ENCODE measurements around the gene APOL3.
"Not testable (repeated sequence)": the region's sequence is repeated elsewhere in the genome, so short reads cannot be mapped to it uniquely, and the experiment has no call there.

The APOL3 gene

GRCh38 chr22:36193171-36193570, 32.6 kb upstream of the APOL3 start:
- no peak overlapping the region for H3K4me3 ChIP-seq (replicated peaks; ENCODE audit: low read depth, low read length)
- TF ChIP-seq CTCF (IDR thresholded peaks at IDR 0.05; ENCODE audit: low read depth, low read length, missing control alignments) = no peak
- no peak for DNase-seq (ENCODE audit: extremely low read depth, low read depth)

GRCh38 chr22:36192542-36192941, 32.0 kb upstream of the APOL3 start:
- no peak overlapping the region for H3K4me3 ChIP-seq (replicated peaks; ENCODE audit: low read depth, low read length)
- DNase-seq (ENCODE audit: extremely low read depth, low read depth) = no peak

GRCh38 chr22:36191106-36191836, 30.7 kb upstream of the APOL3 start:
- no peak for DNase-seq (ENCODE audit: extremely low read depth, low read depth)
- H3K4me3 ChIP-seq (replicated peaks; ENCODE audit: low read depth, low read length) = no peak overlapping the region
- no peak for TF ChIP-seq CTCF (IDR thresholded peaks at IDR 0.05; ENCODE audit: low read depth, low read length, missing control alignments)

More at GRCh38 chr22:36192542-36192941, 32.0 kb upstream of the APOL3 start:
- no peak for TF ChIP-seq CTCF (IDR thresholded peaks at IDR 0.05; ENCODE audit: low read depth, low read length, missing control alignments)

GRCh38 chr22:36187862-36188261, 27.3 kb upstream of the APOL3 start:
- DNase-seq (ENCODE audit: extremely low read depth, low read depth); H3K4me3 ChIP-seq (replicated peaks; ENCODE audit: low read depth, low read length): not testable (repeated sequence)

GRCh38 chr22:36185828-36186624, 25.5 kb upstream of the APOL3 start:
- no peak for DNase-seq (ENCODE audit: extremely low read depth, low read depth)
- no peak overlapping the region for H3K4me3 ChIP-seq (replicated peaks; ENCODE audit: low read depth, low read length)
- TF ChIP-seq CTCF (IDR thresholded peaks at IDR 0.05; ENCODE audit: low read depth, low read length, missing control alignments) = no peak

- DNase-seq (ENCODE audit: extremely low read depth, low read depth) = no peak
- no peak for TF ChIP-seq CTCF (IDR thresholded peaks at IDR 0.05; ENCODE audit: low read depth, low read length, missing control alignments)
- no peak overlapping the region for H3K4me3 ChIP-seq (replicated peaks; ENCODE audit: low read depth, low read length)
Measured at GRCh38 chr22:36184433-36185025, 24.0 kb upstream of the APOL3 start.

- DNase-seq (ENCODE audit: extremely low read depth, low read depth) = no peak
Measured at GRCh38 chr22:36183446-36183845, 22.9 kb upstream of the APOL3 start.

More at GRCh38 chr22:36183446-36183845, 22.9 kb upstream of the APOL3 start:
- TF ChIP-seq CTCF (IDR thresholded peaks at IDR 0.05; ENCODE audit: low read depth, low read length, missing control alignments) = no peak
- no peak overlapping the region for H3K4me3 ChIP-seq (replicated peaks; ENCODE audit: low read depth, low read length)
